ENCODE measurements around the gene DALRD3. TPM values are rescaled to one million over a fixed set of nuclear protein-coding genes. Genes with fewer than 3 reads are reported as not detected.
A peak's percentile ranks its signal among the peaks of the same experiment; 100 is the strongest.

The DALRD3 gene
- total RNA-seq, 1 donor from 2014 or later: 16.0 TPM

- DNase-seq (ENCODE audit: low spot score): peak; percentile 73
Measured at GRCh38 chr3:48982686-48983085, 35.7 kb downstream of the DALRD3 start.

- no peak for DNase-seq (ENCODE audit: low spot score)
Measured at GRCh38 chr3:48982016-48982415, 36.4 kb downstream of the DALRD3 start.

- DNase-seq (ENCODE audit: low spot score): peak; percentile 30
Measured at GRCh38 chr3:48980295-48980694, 38.1 kb downstream of the DALRD3 start.

GRCh38 chr3:48979451-48979850, 38.9 kb downstream of the DALRD3 start:
- DNase-seq (ENCODE audit: low spot score): peak; percentile 67

GRCh38 chr3:48974076-48974864, 44.1 kb downstream of the DALRD3 start:
- DNase-seq (ENCODE audit: low spot score): peak; percentile 53

- DNase-seq (ENCODE audit: low spot score): peak; percentile 53
Measured at GRCh38 chr3:48970586-48970985, 47.8 kb downstream of the DALRD3 start.

- DNase-seq (ENCODE audit: low spot score): peak; percentile 18
Measured at GRCh38 chr3:48966876-48967361, 51.5 kb downstream of the DALRD3 start.

GRCh38 chr3:48966367-48966766, 52.0 kb downstream of the DALRD3 start:
- no peak for DNase-seq (ENCODE audit: low spot score)

Small RNAs within 50 kb of the gene (microRNA-seq; reads per million reads assigned to microRNA genes)
- 8,482 reads per million, percentile 93 among the genes with 10 or more reads in this experiment for gene MIR191 (ENCODE audit: borderline number of aligned reads)
- gene MIR425 (ENCODE audit: borderline number of aligned reads): 1,114 reads per million, percentile 79 among the genes with 10 or more reads in this experiment

Other genes starting within 250 kb of the DALRD3 start
- 72.1 TPM for gene PRKAR2A, start 170.7 kb downstream of the DALRD3 start, total RNA-seq
- gene SLC25A20, start 119.7 kb downstream of the DALRD3 start, total RNA-seq: 46.1 TPM
- 92.3 TPM for gene ARIH2, start 99.7 kb downstream of the DALRD3 start, total RNA-seq
- gene P4HTM, start 28.3 kb downstream of the DALRD3 start, total RNA-seq: 16.2 TPM
- 104 TPM for gene WDR6, start 11.2 kb downstream of the DALRD3 start, total RNA-seq
- 102 TPM for gene NDUFAF3, start 3.5 kb upstream of the DALRD3 start, total RNA-seq
- gene IMPDH2, start 10.8 kb upstream of the DALRD3 start, total RNA-seq: 123 TPM
- gene QRICH1, start 75.5 kb upstream of the DALRD3 start, total RNA-seq: 96.9 TPM
- gene QARS1, start 86.2 kb upstream of the DALRD3 start, total RNA-seq: 167 TPM
- 45.0 TPM for gene USP19, start 102.2 kb upstream of the DALRD3 start, total RNA-seq
- 310 TPM for gene LAMB2, start 114.5 kb upstream of the DALRD3 start, total RNA-seq
- gene CCDC71, start 147.8 kb upstream of the DALRD3 start, total RNA-seq: 19.4 TPM
- gene KLHDC8B, start 153.0 kb upstream of the DALRD3 start, total RNA-seq: 53.5 TPM

Measured in mesenteric fat pad (tissue), 1 donor.